Measurements from ENCODE around the gene AGAP5. TPM values are rescaled to one million over a fixed set of nuclear protein-coding genes. Genes with fewer than 3 reads are reported as not detected.

The AGAP5 gene
- total and polyA plus RNA-seq, 2 of the 13 experiments (the other 11 are each of a cell fraction or from before 2014, with no cell fraction given) = 5.3 to 7.9 TPM

GRCh38 chr10:73730153-73730906, 32.4 kb upstream of the AGAP5 start (continued):
- TF ChIP-seq PRMT3 (CRISPR knock-in tag; IDR thresholded peaks at IDR 0.05; ENCODE audit: borderline replicate concordance, low read depth) = peak; percentile 46; the same call in 1 of the 2 replicates
- TF ChIP-seq ZNF383 (CRISPR knock-in tag; IDR thresholded peaks at IDR 0.05; ENCODE audit: borderline replicate concordance) = no peak
- no peak for TF ChIP-seq ATF7-NPFF (CRISPR knock-in tag; IDR thresholded peaks at IDR 0.05; ENCODE audit: low read depth)
- peak; percentile 89 for TF ChIP-seq NFKBIZ (CRISPR knock-in tag; IDR thresholded peaks at IDR 0.05)
- no peak for TF ChIP-seq IRX3 (CRISPR knock-in tag; IDR thresholded peaks at IDR 0.05; ENCODE audit: borderline replicate concordance, low read depth)
- TF ChIP-seq RAD21 (CRISPR knock-in tag; IDR thresholded peaks at IDR 0.05) = peak; percentile 53
- TF ChIP-seq ZC3H4 (CRISPR knock-in tag; IDR thresholded peaks at IDR 0.05; ENCODE audit: borderline replicate concordance) = 0 out of 2 replicates have a peak, but pooled peaks have one; percentile 13
- TF ChIP-seq KLF16 (CRISPR knock-in tag; IDR thresholded peaks at IDR 0.05) = peak in 1 of 2 experiments; percentile 92; a peak in 1 of 4 replicates
- TF ChIP-seq CREB3 (CRISPR knock-in tag; IDR thresholded peaks at IDR 0.05) = no peak
- peak; percentile 38; the same call in 1 of the 2 replicates for TF ChIP-seq ZNF281 (CRISPR knock-in tag; IDR thresholded peaks at IDR 0.05; ENCODE audit: borderline replicate concordance)
- TF ChIP-seq MZF1 (CRISPR knock-in tag; IDR thresholded peaks at IDR 0.05; ENCODE audit: borderline replicate concordance) = no peak
- no peak for TF ChIP-seq ZNF660 (CRISPR knock-in tag; IDR thresholded peaks at IDR 0.05; ENCODE audit: borderline replicate concordance, low read depth)
- TF ChIP-seq ZUFSP (CRISPR knock-in tag; IDR thresholded peaks at IDR 0.05; ENCODE audit: borderline replicate concordance) = no peak
- TF ChIP-seq ARHGAP35 (CRISPR knock-in tag; IDR thresholded peaks at IDR 0.05; ENCODE audit: borderline replicate concordance) = no peak
- no peak for TF ChIP-seq ZBTB43 (CRISPR knock-in tag; conservative IDR thresholded peaks at IDR 0.05)
- no peak for TF ChIP-seq TBP (CRISPR knock-in tag; IDR thresholded peaks at IDR 0.05)
- TF ChIP-seq ZNF740 (CRISPR knock-in tag; IDR thresholded peaks at IDR 0.05) = no peak
- peak; percentile 75 for TF ChIP-seq ELF1 (CRISPR knock-in tag; IDR thresholded peaks at IDR 0.05)
- no peak for TF ChIP-seq ATF5 (CRISPR knock-in tag; IDR thresholded peaks at IDR 0.05; ENCODE audit: low read depth)

Measured in HepG2 (cell line).